Adipocyte (in vitro differentiated cells): ENCODE data around the gene TMEM45A.
"Not testable (repeated sequence)": the region's sequence is repeated elsewhere in the genome, so short reads cannot be mapped to it uniquely, and the experiment has no call there.

Source experiments
- DNase-seq: peaks from one replicate; pipeline ENCODE4 v3.0.0-alpha.2; 2015; ENCODE audit warnings: low read depth
- H3K27me3 ChIP-seq: replicated peaks from 2 replicates; pipeline ENCODE4 v1.7.0; 2013; ENCODE audit warnings: mild to moderate bottlenecking, low read length, moderate library complexity; ENCODE audit not compliant: control insufficient read depth, insufficient read depth
- H3K36me3 ChIP-seq: 2 replicates; pipeline ENCODE4 v1.7.0; 2013; ENCODE audit warnings: low read length, mild to moderate bottlenecking, moderate library complexity; ENCODE audit not compliant: control insufficient read depth, insufficient read depth, severe bottlenecking
- H3K4me1 ChIP-seq: 2 replicates; pipeline ENCODE4 v1.7.0; 2013; ENCODE audit warnings: mild to moderate bottlenecking, low read length, moderate library complexity; ENCODE audit not compliant: control insufficient read depth, insufficient read depth
- H3K4me3 ChIP-seq: 2 replicates; pipeline ENCODE4 v1.7.0; 2013; ENCODE audit warnings: mild to moderate bottlenecking, low read length, moderate library complexity
- H3K9ac ChIP-seq: 2 replicates; pipeline ENCODE4 v1.7.0; 2013; ENCODE audit warnings: mild to moderate bottlenecking, low read length, moderate library complexity
- H3K9me3 ChIP-seq: 2 replicates; pipeline ENCODE4 v1.7.0; 2013; ENCODE audit warnings: mild to moderate bottlenecking, low read length, moderate library complexity; ENCODE audit not compliant: control insufficient read depth

Gene TMEM45A

GRCh38 chr3:100536093-100536492 is 43.7 kb downstream of the TMEM45A start:
- DNase-seq = no peak
- peak overlapping the region; percentile 62 for H3K9ac ChIP-seq

DNA sequence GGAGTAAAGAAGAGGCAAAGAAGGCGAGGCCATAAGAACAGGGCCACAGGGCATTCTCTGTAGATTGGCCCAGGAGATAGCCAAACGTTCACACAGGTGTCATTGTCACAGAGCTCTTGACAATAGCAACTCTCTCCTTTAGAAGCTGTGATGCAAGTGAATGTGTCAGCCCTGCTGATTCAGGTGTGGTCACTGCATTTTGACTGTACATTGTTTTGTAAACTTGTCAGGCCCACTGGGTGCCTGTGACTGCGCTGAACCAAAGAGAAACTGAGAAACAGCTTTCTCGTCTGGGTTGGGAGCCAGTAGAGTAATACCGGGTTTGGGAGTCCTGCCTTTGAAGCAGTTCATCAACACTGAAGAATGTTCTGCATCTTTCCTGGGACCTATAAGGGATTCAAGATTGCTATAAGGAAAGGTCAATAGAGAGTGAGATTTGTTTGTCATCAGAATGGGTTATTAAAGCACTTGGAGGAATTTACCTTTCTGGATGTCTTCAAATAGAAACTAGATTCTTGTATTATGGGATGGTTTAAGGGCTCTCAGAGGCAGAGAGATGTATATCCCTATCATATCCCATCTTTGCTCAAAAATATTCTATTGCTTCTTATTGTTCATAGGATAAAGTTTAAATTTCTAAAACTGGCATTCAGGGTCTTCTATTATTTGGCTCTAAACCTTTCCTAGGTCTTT is 45.4 kb downstream of the TMEM45A start:
- H3K36me3 ChIP-seq = peaks cover 6% of the 10 kb centered on the region
- DNase-seq = no peak
- H3K4me1 ChIP-seq = peaks cover 41% of the 10 kb centered on the region
- no peak overlapping the region for H3K9ac ChIP-seq
- H3K27me3 ChIP-seq = no peaks in the 10 kb centered on the region
- no peak overlapping the region for H3K4me3 ChIP-seq
- no peaks in the 10 kb centered on the region for H3K9me3 ChIP-seq

More at GRCh38 chr3:100536093-100536492, 43.7 kb downstream of the TMEM45A start:
- no peaks in the 10 kb centered on the region for H3K27me3 ChIP-seq
- peak overlapping the region; percentile 43 for H3K4me3 ChIP-seq
- peaks cover 58% of the 10 kb centered on the region for H3K4me1 ChIP-seq
- no peaks in the 10 kb centered on the region for H3K9me3 ChIP-seq
- H3K36me3 ChIP-seq = peaks cover 6% of the 10 kb centered on the region

GRCh38 chr3:100538339-100538706 is 45.9 kb downstream of the TMEM45A start:
- Histone ChIP-seq H3K27me3 (no peaks in the 10 kb centered on the region), H3K36me3 (peaks cover 6% of the 10 kb centered on the region)

GRCh38 chr3:100540791-100541334 is 48.4 kb downstream of the TMEM45A start:
- no peak overlapping the region for H3K9ac ChIP-seq
- H3K9me3 ChIP-seq = no peaks in the 10 kb centered on the region
- DNase-seq = no peak
- peaks cover 19% of the 10 kb centered on the region for H3K4me1 ChIP-seq
- H3K4me3 ChIP-seq = no peak overlapping the region
- no peaks in the 10 kb centered on the region for H3K27me3 ChIP-seq
- peaks cover 6% of the 10 kb centered on the region for H3K36me3 ChIP-seq

More at GRCh38 chr3:100538339-100538706, 45.9 kb downstream of the TMEM45A start:
- DNase-seq = no peak
- Histone ChIP-seq H3K4me3 (no peak overlapping the region), H3K4me1 (peaks cover 37% of the 10 kb centered on the region), H3K9me3 (no peaks in the 10 kb centered on the region), H3K9ac (no peak overlapping the region)

- H3K36me3 ChIP-seq, DNase-seq, H3K9me3 ChIP-seq, H3K4me3 ChIP-seq, H3K9ac ChIP-seq, H3K27me3 ChIP-seq: not testable (repeated sequence)
- peaks cover 16% of the 10 kb centered on the region for H3K4me1 ChIP-seq
These were observed 49.0 kb downstream of the TMEM45A start for GRCh38 chr3:100541428-100541827.

GRCh38 chr3:100545371-100545770 is 53.0 kb downstream of the TMEM45A start:
- Histone ChIP-seq H3K9me3 (no peaks in the 10 kb centered on the region), H3K9ac (no peak overlapping the region)

DNA sequence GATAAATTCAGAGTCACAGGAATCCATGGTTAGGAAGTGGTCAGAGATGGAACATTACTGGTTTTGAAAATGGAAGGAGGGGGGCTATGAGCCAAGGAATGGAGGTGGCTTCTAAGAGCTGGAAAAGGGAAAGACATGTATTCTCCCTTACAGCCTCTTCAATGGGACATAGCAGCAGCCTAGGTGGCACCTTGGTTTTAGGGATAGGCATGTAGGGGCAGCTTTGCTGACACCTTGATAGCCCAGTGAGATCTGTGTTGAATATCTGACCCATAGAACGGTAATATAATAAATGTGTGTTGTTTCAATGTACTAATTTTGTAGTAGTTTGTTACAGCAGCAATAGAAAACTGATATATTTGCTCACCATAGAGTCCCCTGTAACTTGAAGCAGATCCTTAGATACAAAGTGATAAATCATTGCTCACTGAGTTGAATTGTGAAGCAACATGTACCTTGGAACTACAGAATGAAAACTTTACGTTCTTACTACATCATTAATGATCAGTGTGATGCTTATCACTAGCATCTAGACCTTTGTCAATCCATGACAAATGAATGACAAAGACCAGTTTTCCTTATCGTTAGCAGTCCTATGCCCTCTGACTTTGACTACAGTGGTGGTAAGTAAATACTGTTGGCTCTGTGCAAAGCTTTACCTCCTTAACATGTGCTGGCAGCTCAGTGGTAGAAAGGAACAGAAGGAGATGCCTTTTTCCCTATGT is 53.8 kb downstream of the TMEM45A start:
- H3K9me3 ChIP-seq = no peaks in the 10 kb centered on the region
- H3K36me3 ChIP-seq = no peaks in the 10 kb centered on the region
- no peaks in the 10 kb centered on the region for H3K27me3 ChIP-seq
- H3K9ac ChIP-seq = no peak overlapping the region
- no peak for DNase-seq
- peaks cover 28% of the 10 kb centered on the region for H3K4me1 ChIP-seq
- no peak overlapping the region for H3K4me3 ChIP-seq

More at GRCh38 chr3:100545371-100545770, 53.0 kb downstream of the TMEM45A start:
- Histone ChIP-seq H3K27me3 (no peaks in the 10 kb centered on the region), H3K4me1 (peaks cover 22% of the 10 kb centered on the region), H3K36me3 (no peaks in the 10 kb centered on the region), H3K4me3 (peak overlapping the region; percentile 7)
- DNase-seq = no peak

- no peak for DNase-seq
- H3K4me3 ChIP-seq = no peak overlapping the region
- H3K4me1 ChIP-seq = peaks cover 28% of the 10 kb centered on the region
- no peaks in the 10 kb centered on the region for H3K36me3 ChIP-seq
- no peaks in the 10 kb centered on the region for H3K27me3 ChIP-seq
- H3K9ac ChIP-seq = no peak overlapping the region
- no peaks in the 10 kb centered on the region for H3K9me3 ChIP-seq
These were observed 55.6 kb downstream of the TMEM45A start for GRCh38 chr3:100548053-100548452.

DNA sequence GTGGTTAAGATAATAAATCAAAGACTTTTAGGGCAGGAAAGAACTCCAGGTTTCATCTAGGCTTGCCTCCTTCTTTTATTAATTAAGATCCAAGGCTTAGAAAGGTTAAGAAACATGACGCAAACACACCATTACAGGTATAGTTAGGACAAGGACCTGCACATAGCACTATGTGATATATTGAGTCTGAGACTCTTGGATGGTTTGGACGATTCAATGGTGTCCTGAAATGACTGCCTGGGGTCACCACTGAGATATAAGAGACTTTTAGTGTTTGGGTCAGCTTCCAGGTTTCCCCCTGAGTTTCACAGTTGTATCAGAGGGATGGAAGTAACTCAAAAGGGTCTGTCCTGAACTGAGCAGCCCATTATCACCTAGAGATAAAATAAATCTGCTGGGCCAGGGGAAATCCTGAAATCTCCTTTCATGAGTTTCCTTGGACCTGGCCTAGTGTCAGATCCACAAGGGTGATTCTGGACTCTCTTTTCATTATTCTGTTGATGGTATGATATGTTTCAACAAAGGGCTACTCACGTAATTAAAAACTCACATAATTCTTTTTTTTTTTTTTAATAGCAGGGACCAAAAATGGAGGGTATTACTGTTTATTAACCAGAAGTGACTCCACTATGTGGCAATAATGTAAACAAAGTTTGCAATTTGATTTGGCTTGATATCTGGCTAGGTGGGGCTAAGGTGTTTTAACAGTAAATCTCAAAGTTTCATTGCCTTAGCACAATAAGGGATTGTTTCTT is 61.4 kb downstream of the TMEM45A start:
- no peaks in the 10 kb centered on the region for H3K27me3 ChIP-seq
- peaks cover 37% of the 10 kb centered on the region for H3K4me1 ChIP-seq
- no peak overlapping the region for H3K9ac ChIP-seq
- no peak for DNase-seq
- H3K36me3 ChIP-seq = peaks cover 9% of the 10 kb centered on the region
- no peak overlapping the region for H3K4me3 ChIP-seq
- no peaks in the 10 kb centered on the region for H3K9me3 ChIP-seq

DNA sequence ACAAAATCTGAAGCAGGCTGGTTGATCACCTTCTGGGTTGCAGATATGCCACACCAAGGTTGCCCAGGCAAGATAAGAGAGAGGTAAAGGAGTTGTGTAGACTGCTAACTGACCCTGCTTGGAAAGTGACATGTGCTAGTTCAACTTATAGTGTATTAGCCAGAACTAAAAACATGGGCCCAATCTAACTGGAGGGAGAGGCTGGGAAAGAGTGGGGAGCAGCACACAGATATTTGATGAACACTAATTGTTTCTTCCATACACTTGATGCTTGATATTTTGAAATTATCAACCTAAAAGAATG is 61.9 kb downstream of the TMEM45A start:
- H3K9ac ChIP-seq = no peak overlapping the region
- no peak overlapping the region for H3K4me3 ChIP-seq
- peaks cover 38% of the 10 kb centered on the region for H3K4me1 ChIP-seq
- no peaks in the 10 kb centered on the region for H3K27me3 ChIP-seq
- H3K36me3 ChIP-seq = peaks cover 12% of the 10 kb centered on the region
- H3K9me3 ChIP-seq = no peaks in the 10 kb centered on the region
- no peak for DNase-seq

- peak; percentile 61 for DNase-seq
- peaks cover 54% of the 10 kb centered on the region for H3K4me1 ChIP-seq
- no peak overlapping the region for H3K4me3 ChIP-seq
- no peak overlapping the region for H3K9ac ChIP-seq
- H3K36me3 ChIP-seq = peaks cover 12% of the 10 kb centered on the region
- H3K27me3 ChIP-seq = no peaks in the 10 kb centered on the region
- H3K9me3 ChIP-seq = no peaks in the 10 kb centered on the region
These were observed 64.4 kb downstream of the TMEM45A start for GRCh38 chr3:100556673-100557310.
